CD14-positive monocyte (primary cell): Measurements from ENCODE around the gene MTFMT. TPM values are rescaled to one million over a fixed set of nuclear protein-coding genes. Genes with fewer than 3 reads are reported as not detected.

Experiments used
- DNase-seq, 3 donors: peaks; one replicate each; pipeline ENCODE4 v3.0.0-alpha.2; 2011 to 2022
- H2AFZ ChIP-seq: 2 replicates; pipeline ENCODE4 v1.6.0; 2012; ENCODE audit warnings: mild to moderate bottlenecking, low read depth, low read length, inconsistent platforms; ENCODE audit not compliant: insufficient read depth, poor library complexity, severe bottlenecking
- H3K27ac ChIP-seq, 2 donors: 1 replicate in 1 of 2; 2 replicates in 1 of 2; pipeline ENCODE4 v1.5.1; 2012 to 2013; ENCODE audit warnings: low read length in 2 of 2, control low read depth in 1 of 2, inconsistent platforms in 1 of 2, low read depth in 1 of 2, mild to moderate bottlenecking in 1 of 2
- H3K27me3 ChIP-seq, 2 donors: one replicate each; pipeline versions ENCODE4 v1.6.0 to v1.6.1; 2011 to 2013; ENCODE audit warnings: low read length in 2 of 2; ENCODE audit not compliant: control insufficient read depth in 2 of 2, insufficient read depth in 2 of 2
- H3K36me3 ChIP-seq, 2 donors: replicated peaks in 1 of 2; 1 replicate in 1 of 2; 2 replicates in 1 of 2; pipeline versions ENCODE4 v1.5.1 to v1.6.1; 2012 to 2013; ENCODE audit warnings: low read length in 2 of 2, control low read depth in 1 of 2, inconsistent platforms in 1 of 2, mild to moderate bottlenecking in 1 of 2; ENCODE audit not compliant: insufficient read depth in 2 of 2, control insufficient read depth in 1 of 2
- H3K4me1 ChIP-seq, 2 donors: 1 replicate in 1 of 2; 2 replicates in 1 of 2; pipeline versions ENCODE4 v1.5.1 to v1.6.1; 2012 to 2013; ENCODE audit warnings: low read length in 2 of 2, control low read depth in 1 of 2, inconsistent platforms in 1 of 2, mild to moderate bottlenecking in 1 of 2, moderate library complexity in 1 of 2; ENCODE audit not compliant: insufficient read depth in 2 of 2, control insufficient read depth in 1 of 2
- H3K4me2 ChIP-seq: replicated peaks from 2 replicates; pipeline ENCODE3; 2012; ENCODE audit warnings: low read length, moderate library complexity, mild to moderate bottlenecking; ENCODE audit not compliant: poor library complexity, severe bottlenecking; ENCODE audit errors: extremely low read depth
- H3K4me3 ChIP-seq, 3 experiments: fragments of 200-600 bp in 1 of 3; sonication (generic) in 1 of 3; replicated peaks in 1 of 3; 1 replicate in 2 of 3; 2 replicates in 1 of 3; pipeline ENCODE4 v1.5.1; 2011 to 2013; ENCODE audit warnings: low read length in 3 of 3, mild to moderate bottlenecking in 3 of 3, control low read depth in 2 of 3, low read depth in 2 of 3, inconsistent platforms in 1 of 3, moderate library complexity in 1 of 3
- H3K79me2 ChIP-seq: 2 replicates; pipeline ENCODE4 v1.6.0; 2012; ENCODE audit warnings: mild to moderate bottlenecking, control low read depth, inconsistent platforms, low read length, moderate library complexity; ENCODE audit not compliant: insufficient read depth
- H3K9ac ChIP-seq: 2 replicates; pipeline ENCODE4 v1.6.0; 2017; ENCODE audit warnings: low read length, mild to moderate bottlenecking; ENCODE audit not compliant: insufficient read depth, poor library complexity, severe bottlenecking
- H3K9me3 ChIP-seq, 2 donors: replicated peaks in 1 of 2; 1 replicate in 1 of 2; 2 replicates in 1 of 2; pipeline versions ENCODE4 v1.5.1 to v1.6.1; 2012 to 2013; ENCODE audit warnings: low read length in 2 of 2, control low read depth in 1 of 2; ENCODE audit not compliant: control insufficient read depth in 1 of 2, insufficient read depth in 1 of 2
- H4K20me1 ChIP-seq: 2 replicates; pipeline ENCODE4 v1.6.0; 2012; ENCODE audit warnings: mild to moderate bottlenecking, low read length, control low read depth, moderate library complexity; ENCODE audit not compliant: insufficient read depth
- H3K27ac Mint-ChIP-seq, 7 donors: one replicate each; pipeline ENCODE4 v1.8.0; 2020; ENCODE audit warnings: mild to moderate bottlenecking in 7 of 7, mixed read lengths in 7 of 7, moderate library complexity in 6 of 7, inconsistent platforms in 2 of 7
- H3K27me3 Mint-ChIP-seq, 3 donors: one replicate each; pipeline ENCODE4 v1.8.0; 2021 to 2022; ENCODE audit warnings: low read depth in 3 of 3, mild to moderate bottlenecking in 3 of 3, mixed read lengths in 3 of 3, moderate library complexity in 3 of 3, inconsistent platforms in 1 of 3
- H3K36me3 Mint-ChIP-seq, 2 donors: one replicate each; pipeline ENCODE4 v1.8.0; 2020; ENCODE audit warnings: mixed read lengths in 2 of 2, inconsistent platforms in 1 of 2, mild to moderate bottlenecking in 1 of 2
- H3K4me1 Mint-ChIP-seq: one replicate; pipeline ENCODE4 v1.8.0; 2020; ENCODE audit warnings: mild to moderate bottlenecking, mixed read lengths
- H3K4me3 Mint-ChIP-seq, 2 donors: one replicate each; pipeline ENCODE4 v1.8.0; 2020; ENCODE audit warnings: mild to moderate bottlenecking in 2 of 2, mixed read lengths in 2 of 2, moderate library complexity in 1 of 2
- H3K9me3 Mint-ChIP-seq, 7 donors: one replicate each; pipeline ENCODE4 v1.8.0; 2020 to 2022; ENCODE audit warnings: mixed read lengths in 7 of 7, mild to moderate bottlenecking in 6 of 7, moderate library complexity in 6 of 7, inconsistent platforms in 2 of 7
- CTCF ChIP-seq: fragments of 200-600 bp; IDR thresholded peaks from one replicate; pipeline ENCODE4 v1.8.0; 2022; ENCODE audit warnings: antibody characterized with exemption, mild to moderate bottlenecking
- WGBS: methylation state at CpG from one replicate; pipeline ENCODE4 v1.1.5; 2013; ENCODE audit warnings: missing lambda C conversion rate; ENCODE audit not compliant: insufficient coverage; 5-methylcytosine and 5-hydroxymethylcytosine counted together
- intact Hi-C, 2 donors: fragments of 100-400 bp; cut with micrococcal nuclease; formaldehyde crosslinking; loops; one replicate each; pipeline versions ENCODE4 v1.15.0 to v1.15.1; 2023
- polyA plus RNA-seq, 3 donors: library from polyadenylated mRNA; depleted of rRNA in 1 of 3; unstranded in 2 of 3; stranded (reverse) in 1 of 3; fragments of 300-500 nt in 2 of 3; fragments of >200 nt in 1 of 3; fragmentation: Illumina TruSeq in 2 of 3; gene quantifications; 1 replicate in 2 of 3; 2 replicates in 1 of 3; pipeline ENCODE4 v1.2.3, GENCODE V29; 2012 to 2021

Gene MTFMT
- polyA plus RNA-seq, 3 donors: 5.1 to 10.8 (median 9.0) TPM

GRCh38 chr15:64960153-64960552 lies 69.3 kb downstream of the MTFMT start:
- Mint-ChIP-seq H3K27me3 (peaks cover 0 to 2% (median 0%) of the 10 kb centered on the region in 3 donors), H3K4me3 (no peak overlapping the region), H3K36me3 (peaks cover 94 to 98% of the 10 kb centered on the region in 2 donors), H3K4me1 (peaks cover 3% of the 10 kb centered on the region), H3K9me3 (peaks cover 8 to 19% (median 11%) of the 10 kb centered on the region in 7 donors), H3K27ac (peak overlapping the region in 3 of 7 donors; percentile 52 to 77 (median 76))
- H3K4me1 ChIP-seq: no peaks in the 10 kb centered on the region
- TF ChIP-seq CTCF: no peak
- 100% methylated on average over 2 of the region's 6 CpGs for WGBS
- H3K27ac ChIP-seq: peak overlapping the region in 1 of 2 donors; percentile 31
- no peak for DNase-seq
- H3K9ac ChIP-seq: no peak overlapping the region
- peaks cover 95 to 100% of the 10 kb centered on the region in 2 donors for H3K36me3 ChIP-seq
- H3K27me3 ChIP-seq: no peaks in the 10 kb centered on the region
- intact Hi-C loops: no loop called here
- no peaks in the 10 kb centered on the region for H3K79me2 ChIP-seq
- no peak overlapping the region for H3K4me2 ChIP-seq
- no peak overlapping the region for H3K4me3 ChIP-seq
- no peak overlapping the region for H2AFZ ChIP-seq
- H4K20me1 ChIP-seq: peaks cover 30% of the 10 kb centered on the region
- peaks cover 6 to 15% of the 10 kb centered on the region in 2 donors for H3K9me3 ChIP-seq

GRCh38 chr15:64959128-64959527 lies 70.3 kb downstream of the MTFMT start:
- Mint-ChIP-seq H3K36me3 (peaks cover 85 to 97% of the 10 kb centered on the region in 2 donors), H3K27me3 (peaks cover 0 to 8% (median 0%) of the 10 kb centered on the region in 3 donors), H3K4me3 (no peak overlapping the region), H3K9me3 (peaks cover 18 to 29% (median 22%) of the 10 kb centered on the region in 7 donors), H3K4me1 (peaks cover 3% of the 10 kb centered on the region), H3K27ac (peak overlapping the region in 2 of 7 donors; percentile 16 to 19)
- peaks cover 30% of the 10 kb centered on the region for H4K20me1 ChIP-seq
- no peak for DNase-seq
- no peaks in the 10 kb centered on the region for H3K4me1 ChIP-seq
- H3K27me3 ChIP-seq: no peaks in the 10 kb centered on the region
- no peak overlapping the region for H3K9ac ChIP-seq
- no peak overlapping the region for H3K4me2 ChIP-seq
- H3K4me3 ChIP-seq: no peak overlapping the region
- peak overlapping the region in 1 of 2 donors; percentile 27 for H3K27ac ChIP-seq
- 100% methylated on average over 3 of the region's 9 CpGs for WGBS
- no peak for TF ChIP-seq CTCF
- H3K36me3 ChIP-seq: peaks cover 87 to 94% of the 10 kb centered on the region in 2 donors
- H3K79me2 ChIP-seq: no peaks in the 10 kb centered on the region
- peaks cover 9 to 25% of the 10 kb centered on the region in 2 donors for H3K9me3 ChIP-seq
- intact Hi-C loops: no loop called here
- H2AFZ ChIP-seq: no peak overlapping the region
